Gastroesophageal sphincter (tissue), 3 donors: ENCODE results near the gene UMODL1.

Experiments used
- CTCF ChIP-seq, 4 experiments: fragments of 200-600 bp in 2 of 4; fragments of 450-650 bp in 2 of 4; sonication (generic) in 1 of 4; IDR thresholded peaks; one replicate each; pipeline ENCODE4 v1.5.1; 2017 to 2019; ENCODE audit warnings: antibody characterized with exemption in 4 of 4, mild to moderate bottlenecking in 2 of 4, moderate library complexity in 2 of 4
- POLR2A ChIP-seq, 2 donors: fragments of 450-650 bp; IDR thresholded peaks; one replicate each; pipeline ENCODE4 v1.6.1; 2017; ENCODE audit warnings: antibody characterized with exemption in 2 of 2, mild to moderate bottlenecking in 2 of 2, moderate library complexity in 1 of 2

DNA sequence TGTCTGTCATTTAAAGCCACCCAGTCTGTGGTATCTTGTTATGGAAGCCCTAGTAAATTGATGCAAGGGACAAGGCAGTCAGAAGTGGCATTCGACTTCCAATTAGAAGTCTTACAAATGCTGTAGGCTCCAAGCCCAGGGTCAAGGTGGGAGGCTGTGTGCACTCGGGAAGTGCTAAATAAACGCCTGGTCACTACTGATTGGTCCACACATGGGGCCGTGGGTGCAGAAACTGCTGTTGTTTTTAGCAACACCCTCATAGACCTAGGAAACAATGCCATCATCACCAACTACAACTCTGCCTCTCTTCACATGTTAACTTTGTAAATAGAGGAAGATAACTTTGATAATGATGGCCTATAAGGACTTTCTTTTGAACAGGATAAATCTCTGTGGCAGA is 40.8 kb upstream of the UMODL1 start:
- TF ChIP-seq POLR2A (IDR thresholded peaks at IDR 0.05) (no peak), CTCF (IDR thresholded peaks at IDR 0.05) (no peak)
